Panc1 (cell line): ENCODE measurements around the gene ITGB1. TPM values are rescaled to one million over a fixed set of nuclear protein-coding genes. Genes with fewer than 3 reads are reported as not detected.

Source experiments
- ATAC-seq: fragments of 200-7000 bp; cut with Tn5 transposase; 2 replicates; pipeline ENCODE4 v1.9.1; 2020; ENCODE audit warnings: mild to moderate bottlenecking, moderate library complexity
- BruUV-seq: library from RNA; stranded (reverse); fragments of 400-500 nt; replicated peaks from 2 replicates; lab custom pipeline; 2021; lab: Mats Ljungman, UMichigan
- CTCF ChIA-PET: fragments of 300-600 bp; sonication (Branson Sonifier 250); formaldehyde crosslinking; loops from one replicate; lab custom pipeline; 2022; ENCODE audit warnings: antibody characterized with exemption; lab: Charles Lee
- POLR2A ChIA-PET: fragments of 300-600 bp; sonication (Branson Sonifier 250); formaldehyde crosslinking; loops from one replicate; lab custom pipeline; 2022; ENCODE audit warnings: antibody characterized with exemption; lab: Charles Lee
- DNase-seq: peaks from one replicate; pipeline ENCODE4 v3.0.0-alpha.2; 2010; ENCODE audit warnings: low read depth, low spot score
- H3K27ac ChIP-seq: 2 replicates; pipeline ENCODE4 v1.5.1; 2011; ENCODE audit warnings: mild to moderate bottlenecking, low read length, inconsistent platforms
- H3K27me3 ChIP-seq: fragments of 200-500 bp; sonication (Bioruptor generic); 2 replicates; pipeline ENCODE4 v1.6.0; 2014; ENCODE audit warnings: low read length, inconsistent platforms; ENCODE audit not compliant: control insufficient read depth, insufficient read depth
- H3K36me3 ChIP-seq: fragments of 200-500 bp; sonication (Bioruptor generic); 2 replicates; pipeline ENCODE4 v1.5.1; 2014; ENCODE audit warnings: inconsistent platforms, mild to moderate bottlenecking, low read length, moderate library complexity; ENCODE audit not compliant: control insufficient read depth, insufficient read depth
- H3K4me1 ChIP-seq: 2 replicates; pipeline ENCODE4 v1.5.1; 2011; ENCODE audit warnings: inconsistent platforms, mild to moderate bottlenecking, low read length, moderate library complexity; ENCODE audit not compliant: control insufficient read depth, insufficient read depth
- H3K4me3 ChIP-seq, 2 experiments: 2 replicates each; pipeline ENCODE4 v1.5.1; 2011 to 2012; ENCODE audit warnings: low read depth in 2 of 2, low read length in 2 of 2, mild to moderate bottlenecking in 2 of 2, inconsistent platforms in 1 of 2, moderate library complexity in 1 of 2
- H3K9me3 ChIP-seq: fragments of 200-500 bp; sonication (Bioruptor generic); 2 replicates; pipeline ENCODE4 v1.5.1; 2014; ENCODE audit warnings: low read depth, mild to moderate bottlenecking, inconsistent platforms, low read length, moderate library complexity; ENCODE audit not compliant: control insufficient read depth, insufficient read depth
- POLR2AphosphoS5 ChIP-seq: IDR thresholded peaks from 2 replicates; pipeline ENCODE4 v1.6.1; 2012; ENCODE audit warnings: mild to moderate bottlenecking, low read depth, low read length, moderate library complexity
- REST ChIP-seq, 2 experiments: IDR thresholded peaks; 2 replicates each; pipeline ENCODE4 v1.6.1; 2011 to 2012; ENCODE audit warnings: low read depth in 2 of 2, control low read depth in 1 of 2, low read length in 1 of 2, mild to moderate bottlenecking in 1 of 2, moderate library complexity in 1 of 2; ENCODE audit not compliant: insufficient read depth in 1 of 2
- SIN3A ChIP-seq: IDR thresholded peaks from 2 replicates; pipeline ENCODE4 v1.6.1; 2012; ENCODE audit warnings: low read depth, mild to moderate bottlenecking, low read length, moderate library complexity, borderline replicate concordance; ENCODE audit not compliant: insufficient read depth
- TCF7L2 ChIP-seq: IDR thresholded peaks from 2 replicates; pipeline ENCODE4 v1.6.1; 2011; ENCODE audit warnings: mild to moderate bottlenecking, low read depth, low read length, inconsistent platforms
- in situ Hi-C: cut with HindIII; loops from 2 replicates; pipeline ENCODE4 v1.10.0; 2016; ENCODE audit warnings: low sequenced_read_pairs, low pct_unique_long_range_greater_than_20kb
- intact Hi-C: fragments of 100-400 bp; cut with micrococcal nuclease; formaldehyde crosslinking; loops from one replicate; pipeline ENCODE4 v1.10.0; 2022; ENCODE audit not compliant: unreplicated experiment
- total RNA-seq: library from RNA; stranded (reverse); gene quantifications from one replicate; pipeline ENCODE4 v1.2.1, GENCODE V29; 2021; ENCODE audit not compliant: unreplicated experiment
- TF ChIP-seq, protein P1 (sequence below): fragments of 450-650 bp; IDR thresholded peaks from 2 replicates; pipeline ENCODE4 v1.5.1; 2017; ENCODE audit warnings: mild to moderate bottlenecking

Gene ITGB1
- total RNA-seq, 1 experiment from 2014 or later: 803 TPM

DNA sequence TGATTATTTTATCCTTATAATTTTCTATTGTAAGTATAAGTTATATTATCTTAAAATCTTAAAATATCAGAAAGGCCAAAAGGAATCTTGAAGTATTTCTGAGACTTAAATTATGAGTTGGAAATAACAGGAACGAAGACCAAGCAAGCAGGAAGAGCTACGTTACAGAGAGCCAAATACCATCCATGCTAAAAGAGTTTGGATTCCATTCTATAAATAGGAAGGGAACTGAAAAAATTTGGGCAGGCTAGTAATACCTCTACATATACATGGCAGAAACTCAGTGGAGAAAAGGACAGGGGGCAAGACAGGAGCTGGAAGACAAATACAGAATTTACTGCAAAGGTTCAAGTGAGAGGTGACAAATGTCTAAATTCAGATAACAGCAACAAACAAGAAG lies 16.7 kb downstream of the ITGB1 start:
- in situ Hi-C loops (no loop called here), intact Hi-C loops (no loop called here)
- ATAC-seq (no peak), DNase-seq (no peak)
- no peak overlapping the region for H3K4me3 ChIP-seq
- H3K27ac ChIP-seq: peak overlapping the region; percentile 100
- TF ChIP-seq SIN3A (no peak), REST (IDR thresholded peaks at IDR 0.05; ENCODE audit: insufficient read depth in 1 of 2, low read depth in 2 of 2, low read length in 1 of 2) (no peak), POLR2AphosphoS5 (no peak), TCF7L2 (no peak)
- TF ChIP-seq, protein P1, sequence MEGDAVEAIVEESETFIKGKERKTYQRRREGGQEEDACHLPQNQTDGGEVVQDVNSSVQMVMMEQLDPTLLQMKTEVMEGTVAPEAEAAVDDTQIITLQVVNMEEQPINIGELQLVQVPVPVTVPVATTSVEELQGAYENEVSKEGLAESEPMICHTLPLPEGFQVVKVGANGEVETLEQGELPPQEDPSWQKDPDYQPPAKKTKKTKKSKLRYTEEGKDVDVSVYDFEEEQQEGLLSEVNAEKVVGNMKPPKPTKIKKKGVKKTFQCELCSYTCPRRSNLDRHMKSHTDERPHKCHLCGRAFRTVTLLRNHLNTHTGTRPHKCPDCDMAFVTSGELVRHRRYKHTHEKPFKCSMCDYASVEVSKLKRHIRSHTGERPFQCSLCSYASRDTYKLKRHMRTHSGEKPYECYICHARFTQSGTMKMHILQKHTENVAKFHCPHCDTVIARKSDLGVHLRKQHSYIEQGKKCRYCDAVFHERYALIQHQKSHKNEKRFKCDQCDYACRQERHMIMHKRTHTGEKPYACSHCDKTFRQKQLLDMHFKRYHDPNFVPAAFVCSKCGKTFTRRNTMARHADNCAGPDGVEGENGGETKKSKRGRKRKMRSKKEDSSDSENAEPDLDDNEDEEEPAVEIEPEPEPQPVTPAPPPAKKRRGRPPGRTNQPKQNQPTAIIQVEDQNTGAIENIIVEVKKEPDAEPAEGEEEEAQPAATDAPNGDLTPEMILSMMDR: no peak
- H3K36me3 ChIP-seq: no peaks in the 10 kb centered on the region
- no peaks in the 10 kb centered on the region for H3K27me3 ChIP-seq
- CTCF ChIA-PET: no interaction called here
- H3K4me1 ChIP-seq: peaks cover 92% of the 10 kb centered on the region
- H3K9me3 ChIP-seq: no peaks in the 10 kb centered on the region
- BruUV-seq: no TSS peak
- POLR2A ChIA-PET: no interaction called here

GRCh38 chr10:32940321-32941301 lies 17.4 kb downstream of the ITGB1 start:
- Histone ChIP-seq H3K9me3 (no peaks in the 10 kb centered on the region), H3K36me3 (no peaks in the 10 kb centered on the region), H3K4me1 (peaks cover 92% of the 10 kb centered on the region), H3K4me3 (no peak overlapping the region), H3K27me3 (no peaks in the 10 kb centered on the region), H3K27ac (peak overlapping the region; percentile 100)
- TF ChIP-seq REST (IDR thresholded peaks at IDR 0.05; ENCODE audit: insufficient read depth in 1 of 2, low read depth in 2 of 2, low read length in 1 of 2) (no peak), TCF7L2 (no peak), SIN3A (no peak), POLR2AphosphoS5 (no peak)
- TF ChIP-seq, protein P1: no peak
- intact Hi-C loops: no loop called here
- no peak for ATAC-seq
- POLR2A ChIA-PET: interaction anchor here (0.6 kb wide), 1 partner anchor 81 kb away, joined by 5 read pairs; no protein-coding TSS in a partner anchor
- DNase-seq: no peak
- TSS peak; percentile 11 for BruUV-seq
- CTCF ChIA-PET: no interaction called here
- in situ Hi-C loops: no loop called here
